GM18861 (cell line): Measurements from ENCODE around the gene A1BG.

Source experiments
- ATAC-seq: cut with Tn5 transposase; IDR thresholded peaks from one replicate; pipeline ENCODE4 v1.9.1; 2021; ENCODE audit not compliant: unreplicated experiment

The A1BG gene, protein sequence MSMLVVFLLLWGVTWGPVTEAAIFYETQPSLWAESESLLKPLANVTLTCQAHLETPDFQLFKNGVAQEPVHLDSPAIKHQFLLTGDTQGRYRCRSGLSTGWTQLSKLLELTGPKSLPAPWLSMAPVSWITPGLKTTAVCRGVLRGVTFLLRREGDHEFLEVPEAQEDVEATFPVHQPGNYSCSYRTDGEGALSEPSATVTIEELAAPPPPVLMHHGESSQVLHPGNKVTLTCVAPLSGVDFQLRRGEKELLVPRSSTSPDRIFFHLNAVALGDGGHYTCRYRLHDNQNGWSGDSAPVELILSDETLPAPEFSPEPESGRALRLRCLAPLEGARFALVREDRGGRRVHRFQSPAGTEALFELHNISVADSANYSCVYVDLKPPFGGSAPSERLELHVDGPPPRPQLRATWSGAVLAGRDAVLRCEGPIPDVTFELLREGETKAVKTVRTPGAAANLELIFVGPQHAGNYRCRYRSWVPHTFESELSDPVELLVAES

DNA sequence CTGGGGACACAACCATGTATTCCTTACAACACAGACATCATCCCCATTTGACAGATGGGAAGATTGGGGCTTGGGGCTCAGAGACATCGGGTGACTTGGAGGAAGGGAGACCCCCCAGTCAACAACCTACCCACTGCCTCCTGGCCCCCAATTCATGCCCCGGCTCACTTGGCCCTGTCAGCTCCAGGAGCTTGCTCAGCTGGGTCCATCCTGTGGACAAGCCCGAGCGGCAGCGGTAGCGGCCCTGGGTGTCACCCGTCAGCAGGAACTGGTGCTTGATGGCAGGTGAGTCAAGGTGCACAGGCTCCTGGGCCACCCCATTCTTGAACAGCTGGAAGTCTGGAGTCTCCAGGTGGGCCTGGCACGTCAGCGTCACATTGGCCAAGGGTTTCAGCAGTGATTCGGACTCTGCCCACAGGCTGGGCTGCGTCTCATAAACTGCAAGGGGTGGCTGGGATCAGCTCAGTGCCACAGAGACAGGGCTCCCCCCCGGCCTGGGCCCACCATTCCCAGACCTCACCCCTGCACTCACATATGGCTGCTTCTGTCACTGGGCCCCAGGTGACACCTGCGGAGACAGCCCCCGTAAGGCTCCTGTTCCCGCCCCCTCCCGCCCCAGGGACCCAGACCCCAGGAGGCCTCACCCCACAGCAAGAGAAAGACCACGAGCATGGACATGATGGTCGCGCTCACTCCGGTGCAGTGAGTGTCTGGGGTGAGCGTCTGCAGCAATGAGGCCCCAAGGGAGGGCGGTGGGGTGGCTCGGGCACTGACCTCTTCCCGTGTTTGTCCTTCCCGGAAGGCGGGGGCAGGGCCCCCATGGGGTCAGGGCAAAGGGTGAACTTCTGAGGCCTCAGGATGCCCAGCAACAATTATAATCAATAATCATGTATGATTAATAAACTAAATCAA, at the start of gene A1BG:
A1BG (minus strand) TSS at position 733 of the 912 bp plus-strand sequence; CDS start at position 678, 55 bp downstream.
- ATAC-seq: no peak

DNA sequence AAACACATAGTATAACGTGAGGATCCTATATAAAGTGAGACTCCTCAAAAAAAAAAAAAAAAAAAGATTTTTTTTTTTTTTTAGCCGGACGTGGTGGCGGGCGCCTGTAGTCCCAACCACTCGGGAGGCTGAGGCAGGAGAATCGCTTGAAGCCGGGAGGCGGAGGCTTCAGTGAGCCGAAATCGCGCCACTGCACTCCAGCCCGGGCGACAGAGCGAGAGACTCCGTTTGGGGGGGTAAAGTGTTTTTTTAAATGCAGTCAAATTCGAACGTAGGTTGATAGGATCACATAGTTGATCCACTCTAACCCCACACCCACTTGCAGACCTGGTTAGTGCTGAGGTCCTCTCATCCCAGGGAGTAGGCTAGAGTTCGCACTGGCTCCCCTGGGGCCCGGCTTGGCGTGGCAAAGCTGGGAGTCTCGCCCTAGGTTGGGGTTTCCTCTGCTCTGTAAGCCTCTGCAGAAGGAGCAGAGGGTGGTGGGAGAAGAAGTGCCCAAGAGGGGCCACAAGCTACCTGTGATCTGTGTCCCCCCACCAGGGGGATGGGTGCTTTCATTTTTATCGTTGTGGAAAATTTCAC, 48.6 kb upstream of the A1BG start:
- ATAC-seq: no peak

DNA sequence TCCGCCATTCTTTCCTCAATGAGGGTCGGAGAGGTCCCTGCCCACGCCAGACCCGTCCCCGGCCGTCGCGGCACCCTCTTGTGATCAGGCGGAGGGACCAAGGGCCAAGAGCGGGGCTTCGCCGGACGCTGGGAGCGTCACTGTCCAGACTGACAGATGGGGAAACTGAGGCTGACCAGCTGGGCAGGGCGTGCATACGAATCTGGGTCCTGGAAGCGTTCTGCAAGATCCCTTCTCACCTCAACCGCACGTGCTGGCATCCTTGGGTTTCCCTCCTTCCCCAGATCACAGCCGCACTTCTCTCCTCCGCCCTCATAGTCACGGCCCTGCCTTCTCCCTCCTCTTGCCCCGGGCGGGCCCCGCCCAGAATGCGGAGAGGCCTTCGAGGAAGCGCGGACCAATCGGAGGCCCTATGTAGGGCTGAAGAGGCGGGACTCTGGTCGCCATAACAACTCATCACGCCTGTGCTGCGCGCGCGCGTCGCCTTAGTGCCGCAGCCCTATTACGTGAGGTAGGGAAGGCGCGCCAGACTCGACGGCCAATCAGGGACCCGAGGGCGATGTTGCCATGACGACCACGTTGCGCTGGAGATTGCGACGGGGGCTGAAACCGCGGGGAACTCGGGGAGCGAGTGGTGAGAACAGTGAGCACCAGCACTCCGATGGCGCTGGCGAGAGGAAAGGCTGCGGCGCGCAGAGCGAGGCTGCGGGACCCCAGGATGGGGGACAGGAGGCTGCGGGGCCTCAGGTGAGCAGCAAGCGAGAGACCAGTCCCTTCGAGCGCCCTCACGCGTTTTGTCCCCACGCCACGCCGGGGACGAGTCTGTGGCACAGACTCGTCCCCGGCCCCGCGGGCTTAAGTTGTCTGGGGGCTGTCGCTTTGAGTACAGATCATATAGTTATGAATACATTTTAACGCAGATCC, 47.9 kb upstream of the A1BG start:
- ATAC-seq: peak; percentile 96

DNA sequence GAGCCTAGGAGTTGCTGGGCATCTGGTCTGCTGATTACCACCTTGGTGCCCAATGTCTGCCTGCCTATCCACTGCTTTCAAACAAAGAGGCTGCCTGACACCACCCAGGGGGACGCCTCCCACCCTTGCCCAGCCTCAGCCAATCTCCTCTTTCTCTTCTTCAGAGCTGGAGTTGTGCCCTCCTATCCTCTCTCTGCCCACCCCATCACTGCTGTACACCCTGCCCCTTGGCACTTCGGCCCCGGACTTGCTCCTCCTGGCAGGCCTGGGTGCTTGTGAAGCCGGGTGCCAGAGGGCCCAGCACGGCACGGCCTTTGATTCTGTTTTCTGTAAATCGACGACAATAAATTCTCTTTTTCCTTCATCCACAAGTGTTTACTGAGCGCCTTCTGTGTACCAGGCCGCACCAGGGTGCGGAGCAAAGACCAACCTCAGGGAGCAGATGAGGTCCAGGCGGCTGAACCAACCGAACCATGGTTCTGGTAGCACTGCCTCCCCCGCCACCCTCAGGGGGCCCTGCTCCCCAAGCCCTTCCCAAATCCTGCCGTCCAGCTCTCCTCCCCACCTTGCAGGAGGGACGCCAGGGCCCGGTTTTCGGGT, 47.1 kb upstream of the A1BG start:
- no peak for ATAC-seq

DNA sequence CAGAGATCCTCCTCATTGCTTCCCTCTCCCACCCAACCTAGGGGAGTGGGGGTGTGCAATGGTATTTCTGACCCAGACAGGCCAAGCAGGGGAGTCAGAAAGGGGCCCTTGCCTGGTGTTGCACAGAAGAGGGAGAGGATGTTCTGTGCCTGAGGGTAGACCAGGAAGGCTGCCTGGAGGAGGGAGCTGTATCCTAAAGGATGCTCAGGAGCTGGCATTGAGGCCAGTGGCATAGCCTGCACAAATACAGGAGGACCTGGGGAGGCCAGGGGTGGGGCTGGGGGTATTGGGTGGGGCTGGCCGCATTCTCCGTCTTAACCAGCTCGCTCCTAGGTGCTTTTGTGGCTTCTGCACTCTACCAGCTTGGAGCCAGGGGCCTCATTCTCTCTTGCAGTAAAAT, 46.6 kb upstream of the A1BG start:
- no peak for ATAC-seq

DNA sequence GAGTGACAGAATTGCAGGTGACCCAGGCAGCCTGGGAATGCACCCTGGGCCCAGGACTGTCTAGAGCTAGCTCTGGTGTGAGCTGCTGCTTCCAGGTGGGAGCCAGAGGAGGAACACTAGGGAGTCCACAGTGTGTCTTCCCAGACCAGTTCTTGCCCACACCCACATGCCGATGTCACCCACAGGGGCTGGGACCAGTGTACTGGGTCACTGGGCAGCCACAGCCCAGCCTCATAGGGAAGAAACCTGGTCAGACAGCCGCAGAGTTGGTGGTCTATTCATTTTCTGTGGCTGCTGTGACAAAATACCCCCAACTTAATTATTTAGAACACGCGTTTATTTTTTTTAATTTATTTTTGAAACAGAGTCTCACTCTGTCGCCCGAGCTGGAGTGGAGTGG, 45.3 kb upstream of the A1BG start:
- ATAC-seq: no peak

DNA sequence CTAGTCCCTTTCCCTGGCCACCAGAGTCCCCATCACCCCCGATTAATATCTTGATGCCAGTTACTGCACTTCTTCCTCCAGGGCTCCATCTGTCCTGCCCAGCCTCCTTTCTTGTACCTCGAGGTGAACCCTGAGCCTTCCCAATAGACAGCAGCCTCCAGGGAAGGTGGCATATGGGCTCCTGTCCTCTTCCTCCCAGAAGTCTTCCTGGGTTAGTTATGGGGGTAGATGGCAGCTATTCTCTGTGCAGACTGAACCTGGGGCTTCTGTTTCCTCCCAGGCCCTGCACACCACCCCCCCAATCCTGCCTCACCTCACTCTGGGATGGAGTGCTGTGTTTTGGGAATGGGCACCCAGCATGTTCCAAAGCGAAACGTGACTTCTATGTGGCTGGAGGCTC, 44.8 kb upstream of the A1BG start:
- no peak for ATAC-seq

DNA sequence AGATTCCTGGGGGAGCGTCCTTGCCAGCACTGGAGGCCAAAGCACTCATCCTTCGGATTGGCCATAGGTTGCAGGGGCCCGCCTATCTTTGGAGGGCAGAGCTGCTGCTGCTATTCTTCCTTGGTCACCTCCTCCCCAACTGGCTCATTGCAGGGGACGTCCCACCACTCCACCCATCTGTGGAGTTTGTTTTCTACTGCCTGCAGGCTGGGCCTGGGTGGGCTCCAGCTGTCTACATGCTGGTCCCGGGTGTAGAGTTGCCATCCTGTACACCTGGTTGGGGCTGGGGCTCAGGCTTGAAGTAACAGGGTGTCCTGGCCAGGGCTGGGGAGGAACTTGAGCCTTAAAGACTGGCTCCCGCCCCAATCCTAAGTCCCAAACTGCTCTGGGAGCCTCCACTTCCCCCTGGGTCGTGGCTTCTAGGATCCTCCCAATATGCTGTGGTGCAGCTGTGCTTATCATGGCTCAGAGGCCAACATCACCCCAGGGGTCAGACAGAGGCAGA, 44.3 kb upstream of the A1BG start:
- no peak for ATAC-seq

DNA sequence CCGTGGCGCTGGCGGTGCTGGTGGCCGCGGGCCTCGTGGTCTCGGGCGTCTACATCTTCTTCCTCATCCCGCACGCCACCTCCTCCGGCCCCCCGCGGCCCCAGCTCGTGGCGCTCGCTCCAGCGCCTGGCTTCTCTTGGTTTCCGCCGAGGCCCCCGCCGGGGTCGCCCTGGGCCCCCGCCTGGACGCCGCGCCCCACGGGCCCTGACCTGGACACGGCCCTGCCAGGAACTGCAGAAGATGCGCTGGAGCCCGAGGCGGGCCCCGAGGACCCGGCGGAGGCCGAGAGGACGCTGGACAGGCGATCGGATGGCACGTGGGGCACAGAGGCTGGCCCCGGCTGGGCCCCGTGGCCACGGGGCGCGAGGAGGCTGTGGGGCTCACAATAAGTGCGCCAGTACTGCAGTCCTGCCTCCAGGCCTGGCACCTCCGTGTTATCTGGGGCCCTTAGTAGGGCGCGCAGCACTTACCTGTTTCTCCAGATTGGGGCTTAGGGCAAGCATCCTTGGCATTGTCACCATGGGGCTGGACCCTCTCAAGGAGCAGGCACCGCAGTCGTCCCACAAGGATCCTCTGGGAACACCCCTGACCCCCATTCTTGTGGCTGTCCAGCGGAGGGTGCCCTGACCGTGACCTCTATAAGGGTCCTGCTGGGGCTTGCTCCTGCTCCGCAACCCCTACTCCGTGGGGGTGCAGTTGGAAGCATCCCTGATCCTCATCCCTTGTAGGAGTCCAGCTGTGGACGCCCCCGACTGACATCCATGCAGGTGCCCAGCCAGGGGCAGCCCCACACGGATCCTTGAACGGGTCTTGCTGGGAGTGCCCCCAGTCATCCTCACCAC, 43.6 kb upstream of the A1BG start:
- ATAC-seq: no peak

DNA sequence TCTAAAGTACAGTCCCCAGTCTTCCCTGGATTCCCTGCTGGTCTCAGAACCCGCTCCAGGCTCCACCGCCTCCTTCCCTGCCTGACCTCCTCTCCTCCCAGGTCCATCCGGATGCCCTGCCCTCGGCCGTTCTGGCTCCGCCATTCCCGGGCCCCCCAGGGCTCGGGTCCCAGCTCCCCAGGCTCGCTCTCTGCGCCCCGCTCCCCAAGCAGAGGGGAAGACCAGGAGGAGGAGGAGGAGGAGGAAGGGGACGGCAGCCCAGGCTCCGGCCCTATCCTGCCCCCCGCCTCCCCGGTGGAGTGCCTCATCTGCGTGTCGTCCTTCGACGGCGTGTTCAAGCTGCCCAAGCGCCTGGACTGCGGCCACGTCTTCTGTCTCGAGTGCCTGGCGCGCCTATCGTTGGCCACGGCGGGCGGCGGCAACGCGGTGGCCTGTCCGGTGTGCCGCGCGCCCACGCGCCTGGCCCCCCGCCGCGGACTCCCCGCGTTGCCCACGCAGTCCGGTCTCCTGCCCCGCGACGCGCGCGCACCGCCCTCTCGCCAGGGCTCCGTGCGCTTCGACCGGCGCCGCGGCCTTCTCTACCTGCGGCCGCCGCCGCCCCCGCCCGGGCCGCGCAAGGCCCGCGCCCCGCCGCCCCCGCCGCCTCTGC, 42.8 kb upstream of the A1BG start:
- no peak for ATAC-seq

DNA sequence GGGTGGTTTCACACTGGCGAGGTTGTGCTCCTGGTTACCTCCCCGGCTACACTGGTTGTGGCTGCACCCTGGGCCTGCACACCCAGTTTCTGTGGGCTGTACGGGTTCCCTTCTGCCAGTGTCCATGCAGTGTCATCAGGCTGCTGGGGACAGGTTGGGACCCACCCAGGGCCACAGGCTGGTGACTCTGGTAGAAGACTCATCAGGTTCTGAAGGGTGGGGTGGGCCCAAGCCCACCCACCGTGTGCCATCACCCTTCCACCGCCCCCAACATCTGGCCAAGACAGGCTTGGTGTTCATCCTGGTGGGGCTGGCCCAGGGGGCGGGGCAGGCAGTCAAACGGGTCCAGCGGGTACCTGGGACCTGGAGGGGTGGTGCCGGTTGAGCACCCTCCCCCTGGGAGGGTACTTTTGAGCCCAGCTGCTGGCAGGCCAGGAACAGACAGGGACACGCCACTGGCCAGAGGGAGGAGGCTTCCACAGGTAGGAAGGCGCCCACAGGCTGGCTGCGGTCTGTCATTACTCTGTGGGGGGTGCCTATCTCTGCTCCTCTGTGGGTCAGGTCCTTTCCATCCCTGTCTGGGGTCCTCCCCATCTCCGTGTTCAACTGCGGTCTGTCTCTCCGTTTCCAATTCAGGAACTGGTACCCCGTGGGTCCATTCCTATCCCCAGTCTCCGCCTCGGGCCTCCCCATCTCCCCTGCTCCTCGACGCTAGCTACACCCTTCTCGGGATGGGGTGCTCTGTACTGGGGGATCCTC, 42.1 kb upstream of the A1BG start, which contains the start of gene RNF225:
RNF225 (plus strand) TSS at position 437 of the 759 bp plus-strand sequence. CDS start 434 bp downstream, outside the sequence.
- ATAC-seq: no peak

DNA sequence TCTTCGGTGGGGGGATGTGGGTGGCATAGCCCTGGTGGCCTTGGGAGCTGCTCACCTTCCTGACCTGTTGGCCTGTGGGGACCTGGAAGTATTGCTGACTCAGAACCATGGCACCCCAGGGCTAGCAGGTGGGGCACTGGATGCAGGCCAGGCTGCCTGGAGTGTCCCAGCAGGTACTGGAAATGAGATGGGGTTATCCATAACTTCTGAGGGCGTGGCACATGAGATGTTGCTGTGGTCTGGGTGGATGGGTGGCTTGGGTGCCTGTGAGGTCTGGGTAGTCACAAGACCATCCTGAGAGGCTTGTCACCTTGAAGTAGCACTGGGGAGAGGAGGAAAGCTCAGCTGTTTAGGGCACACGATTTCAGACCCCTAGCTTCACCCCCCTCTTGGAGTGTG, 41.5 kb upstream of the A1BG start:
- ATAC-seq: no peak

DNA sequence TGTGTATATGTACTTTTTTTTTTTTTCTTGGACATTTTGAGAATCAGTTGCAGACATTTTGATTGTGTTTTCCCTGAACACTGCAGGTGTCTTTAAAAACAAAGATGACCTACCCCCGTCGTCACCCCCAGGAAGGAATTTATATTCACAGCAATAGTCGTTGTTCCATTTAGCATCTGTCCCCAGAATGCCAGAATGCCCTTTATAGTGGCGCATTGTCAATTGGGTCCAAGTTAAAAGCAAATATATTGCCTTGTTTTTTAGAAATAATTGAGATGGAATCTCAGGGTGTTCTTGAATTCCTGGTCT, 40.4 kb upstream of the A1BG start:
- ATAC-seq: no peak

DNA sequence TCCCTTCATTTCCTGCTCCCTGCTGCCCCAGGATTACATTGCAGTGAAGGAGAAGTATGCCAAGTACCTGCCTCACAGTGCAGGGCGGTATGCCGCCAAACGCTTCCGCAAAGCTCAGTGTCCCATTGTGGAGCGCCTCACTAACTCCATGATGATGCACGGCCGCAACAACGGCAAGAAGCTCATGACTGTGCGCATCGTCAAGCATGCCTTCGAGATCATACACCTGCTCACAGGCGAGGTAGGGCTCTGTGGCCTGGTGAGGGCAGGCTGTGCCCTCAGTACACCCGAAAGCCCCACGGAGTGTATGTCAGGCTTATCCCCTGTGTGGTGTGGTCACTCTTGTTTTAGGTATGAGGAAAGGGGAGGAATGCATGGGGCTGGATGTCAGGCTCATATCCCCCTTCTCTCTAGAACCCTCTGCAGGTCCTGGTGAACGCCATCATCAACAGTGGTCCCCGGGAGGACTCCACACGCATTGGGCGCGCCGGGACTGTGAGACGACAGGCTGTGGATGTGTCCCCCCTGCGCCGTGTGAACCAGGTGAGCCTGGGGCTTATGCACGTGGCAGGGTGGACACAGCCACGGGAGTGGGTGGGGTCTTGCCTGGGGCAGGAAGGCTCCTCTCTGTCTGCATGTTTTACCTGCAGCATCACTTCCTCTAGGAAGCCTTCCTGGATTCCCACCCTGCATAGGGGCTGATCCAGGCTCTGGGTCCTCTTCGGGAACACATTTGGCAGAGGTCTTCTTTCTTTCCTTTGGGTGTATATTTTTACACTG, 39.8 kb upstream of the A1BG start:
- no peak for ATAC-seq

DNA sequence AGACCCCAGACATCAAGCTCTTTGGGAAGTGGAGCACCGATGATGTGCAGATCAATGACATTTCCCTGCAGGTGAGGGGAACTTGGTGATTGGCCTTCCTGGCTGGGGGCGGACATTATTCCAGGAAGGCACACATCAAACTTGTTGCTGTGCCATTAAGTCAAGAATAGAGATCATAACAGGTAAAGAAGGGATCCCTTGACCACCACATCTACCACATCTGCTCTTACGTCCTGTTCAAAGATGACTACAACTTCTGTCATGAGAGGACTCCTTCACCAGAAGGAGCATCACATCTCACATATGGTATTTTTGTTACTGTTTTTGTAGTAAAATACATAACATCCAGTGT, 34.9 kb upstream of the A1BG start:
- no peak for ATAC-seq

DNA sequence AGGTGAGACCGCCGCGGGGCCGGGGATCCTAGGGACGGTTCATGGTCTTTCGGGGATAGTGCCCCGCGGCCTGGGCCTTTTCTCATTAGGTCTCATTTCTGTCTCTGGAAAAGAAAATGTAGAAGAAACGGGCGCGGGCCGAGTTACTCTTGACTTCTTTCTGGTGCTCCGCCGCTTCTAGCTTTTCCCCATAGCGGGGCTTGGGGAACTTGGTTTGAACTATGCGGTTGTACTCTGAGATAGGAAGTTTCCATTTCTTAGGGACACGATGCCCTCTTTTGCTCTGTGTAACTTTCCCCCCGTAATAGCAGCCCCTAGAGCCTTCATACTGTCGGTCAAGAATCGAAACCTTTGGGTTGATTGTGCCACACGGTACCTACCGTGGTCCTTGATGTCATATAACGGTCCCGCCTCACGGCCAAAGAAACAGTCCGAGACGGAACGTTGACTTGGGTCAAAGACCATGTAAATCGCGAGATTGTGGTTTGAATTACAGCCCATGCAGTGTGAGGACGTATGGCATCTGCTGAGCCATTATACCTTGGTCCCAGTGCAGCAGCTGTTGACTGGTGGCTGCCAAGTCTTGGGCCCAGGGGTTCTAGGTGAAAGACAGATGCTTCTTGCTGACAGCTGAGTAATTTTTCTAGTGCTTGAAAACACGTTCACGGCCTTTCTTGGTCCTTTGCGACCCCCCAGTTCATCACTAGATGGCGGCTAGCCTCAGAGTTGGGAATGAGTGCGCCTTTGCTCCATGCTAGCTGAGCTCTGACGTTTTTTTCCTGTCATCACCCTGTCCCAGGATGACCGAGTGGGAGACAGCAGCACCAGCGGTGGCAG, 34.3 kb upstream of the A1BG start:
- ATAC-seq: peak; percentile 0
